ENCODE results near the gene IL1RL2.

GRCh38 chr2:102253753-102254150 lies 66.9 kb downstream of the IL1RL2 start:
- TF ChIP-seq TAF1 (IDR thresholded peaks at IDR 0.05; ENCODE audit: borderline replicate concordance, insufficient read depth, low read length) (no peak), POLR2AphosphoS5 (IDR thresholded peaks at IDR 0.05; ENCODE audit: low read depth, low read length) (no peak), REST (IDR thresholded peaks at IDR 0.05; ENCODE audit: insufficient read depth in 1 of 2, low read depth in 2 of 2, low read length in 2 of 2) (no peak)

Measured in PFSK-1 (cell line).